OCI-M2 (cell line): ENCODE results near the gene PANX1.

Experiments
- DNase-seq: peaks from one replicate; lab custom pipeline; 2025; ENCODE audit not compliant: unreplicated experiment; lab: John Stamatoyannopoulos, UW

PANX1 gene

GRCh38 chr11:94128291-94128745, 323 bp upstream of the PANX1 start:
- DNase-seq: no peak

DNA sequence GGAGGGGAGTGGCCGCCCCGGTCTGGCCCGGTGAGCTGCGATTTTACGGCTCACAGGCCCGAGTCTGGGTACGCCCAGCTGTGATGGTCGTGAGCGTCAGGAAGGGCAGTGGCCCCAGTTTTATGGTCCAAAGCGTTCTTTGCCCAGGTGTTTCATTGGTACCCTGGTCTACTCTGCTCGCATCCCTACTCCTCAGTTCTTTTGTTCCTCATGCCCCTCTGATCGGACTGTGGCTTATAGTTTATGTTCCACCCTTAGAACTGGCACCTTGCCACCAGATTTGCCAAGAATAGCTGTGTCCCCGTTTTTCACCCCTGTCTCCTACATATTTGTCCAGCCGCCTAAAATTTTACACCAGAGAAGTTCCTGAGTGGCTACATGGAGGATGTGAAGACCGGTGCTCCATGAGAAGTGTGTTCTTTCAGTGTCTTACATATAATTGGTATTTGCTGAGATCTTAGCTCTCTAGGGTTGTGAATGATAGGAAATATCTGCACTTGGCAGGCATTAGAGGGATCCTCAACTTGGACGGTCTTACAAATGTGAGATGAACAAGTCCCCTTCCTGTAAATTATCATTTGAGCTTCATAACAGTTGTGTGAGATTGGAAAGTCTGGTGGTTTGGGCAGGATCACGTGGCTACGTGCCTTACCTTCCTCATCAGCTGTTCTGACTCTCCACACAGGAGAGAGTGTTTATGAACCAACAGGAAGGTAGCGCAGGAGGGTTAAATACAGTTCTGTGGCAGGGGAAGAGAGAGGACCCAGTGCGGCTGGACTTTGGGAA, 1.1 kb downstream of the PANX1 start:
- no peak for DNase-seq

DNA sequence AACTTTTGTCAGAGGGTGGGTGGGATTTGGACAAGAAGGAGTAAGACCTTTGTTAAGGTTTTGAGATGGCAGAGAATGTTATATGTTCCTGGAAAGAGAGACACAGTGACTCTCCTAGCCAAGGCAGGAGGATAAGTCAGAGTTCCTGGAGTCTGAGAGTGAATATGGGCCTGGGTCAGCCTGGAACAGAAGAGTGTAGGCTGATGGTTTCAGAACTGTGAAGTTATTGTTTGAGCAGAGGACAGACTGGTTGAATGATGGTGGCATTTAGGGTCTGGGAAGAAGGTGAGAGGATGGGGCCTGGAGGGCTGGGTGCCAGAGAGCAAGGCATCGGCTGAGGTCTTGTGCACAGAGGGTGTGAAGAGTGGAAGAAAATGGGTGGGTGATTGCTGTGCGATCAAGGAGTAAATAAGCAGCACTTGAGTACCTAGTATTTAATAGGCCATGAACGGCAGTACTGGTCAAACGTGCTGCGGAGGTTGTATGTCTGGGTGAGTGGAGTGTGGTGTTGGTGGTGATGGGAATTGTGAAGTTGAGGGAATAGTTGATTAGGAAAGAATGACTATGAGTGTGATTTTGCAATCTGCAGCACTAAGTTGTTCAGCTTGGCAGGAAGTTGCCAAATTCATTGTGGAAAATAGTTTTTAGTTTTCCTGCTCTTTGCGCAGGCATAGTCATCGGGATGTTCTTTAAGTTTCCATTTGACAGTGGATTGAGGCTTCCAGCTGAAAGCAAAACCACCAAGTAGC, 1.8 kb downstream of the PANX1 start:
- no peak for DNase-seq

DNA sequence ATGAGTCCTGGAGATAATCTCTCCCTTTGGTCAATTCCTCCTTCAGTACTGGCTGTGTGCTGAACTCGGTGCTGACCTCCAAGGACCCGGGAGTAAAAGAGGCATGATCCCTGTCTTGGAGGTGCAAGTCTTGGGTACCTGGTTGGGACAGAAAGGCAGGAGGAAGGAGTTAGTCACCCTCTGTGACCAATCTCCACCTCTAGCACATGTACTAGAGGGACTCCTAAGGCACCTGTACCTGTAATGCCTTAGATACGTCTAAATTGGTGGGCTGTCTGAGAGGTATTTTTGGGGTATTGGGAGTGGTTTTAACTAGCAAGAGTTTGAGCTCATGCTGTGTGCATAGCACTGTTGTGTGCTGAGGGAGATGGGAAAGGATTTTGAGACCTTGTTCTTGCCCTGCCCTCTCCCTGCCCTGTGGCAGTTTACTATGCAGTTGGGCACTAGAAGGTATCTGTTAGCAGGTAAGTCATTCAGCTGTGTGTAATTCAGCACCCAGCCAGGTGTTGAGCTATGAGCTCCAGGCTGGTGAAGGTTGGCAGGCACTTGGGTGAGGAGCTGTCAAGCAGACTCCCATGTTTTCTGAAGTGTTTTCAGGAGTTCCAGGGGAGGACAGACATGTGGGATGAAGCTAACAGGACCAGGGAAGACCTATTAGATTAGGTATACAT, 2.5 kb downstream of the PANX1 start:
- DNase-seq: no peak

DNA sequence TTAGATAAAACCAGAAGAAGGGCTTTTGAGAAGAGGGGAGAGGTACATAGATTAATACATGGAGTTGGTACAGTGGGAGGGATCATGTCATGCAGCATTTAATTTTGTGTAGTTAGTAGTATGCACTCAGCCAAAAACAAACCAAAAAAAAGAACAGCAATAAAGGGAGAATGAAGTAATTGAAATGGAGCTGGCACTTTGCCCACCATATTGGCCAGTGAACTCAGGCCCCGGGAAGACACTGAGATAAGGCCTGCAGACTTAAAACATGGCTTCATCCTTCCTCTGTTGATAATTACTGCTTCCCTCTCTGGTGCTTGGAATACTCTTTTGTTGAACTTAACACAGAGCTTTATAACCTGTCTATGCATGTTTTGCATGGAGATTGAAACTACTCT, 3.1 kb downstream of the PANX1 start:
- no peak for DNase-seq

GRCh38 chr11:94132152-94132558, 3.5 kb downstream of the PANX1 start:
- no peak for DNase-seq

- DNase-seq: no peak
Measured at GRCh38 chr11:94132823-94133408, 4.3 kb downstream of the PANX1 start.

DNA sequence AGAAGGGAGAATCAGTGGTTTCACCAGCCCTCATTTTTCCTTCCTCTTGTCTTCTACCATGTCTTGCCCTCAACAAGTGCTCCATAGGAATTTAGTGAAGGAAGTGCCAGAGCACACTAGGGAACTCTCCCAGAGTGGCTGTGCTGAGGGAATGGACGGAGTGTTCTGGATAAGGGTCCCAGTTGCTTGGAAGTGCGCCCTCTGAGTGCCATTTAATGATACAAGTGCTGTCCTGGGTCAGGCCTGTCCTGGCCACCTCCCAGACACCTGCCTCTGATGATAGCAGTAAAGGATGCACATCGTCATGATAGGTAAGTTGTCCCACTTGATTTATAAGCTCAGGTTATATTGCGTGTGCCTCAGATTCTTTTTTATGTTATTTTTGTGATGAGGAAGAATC, 5.1 kb downstream of the PANX1 start:
- DNase-seq: no peak

DNA sequence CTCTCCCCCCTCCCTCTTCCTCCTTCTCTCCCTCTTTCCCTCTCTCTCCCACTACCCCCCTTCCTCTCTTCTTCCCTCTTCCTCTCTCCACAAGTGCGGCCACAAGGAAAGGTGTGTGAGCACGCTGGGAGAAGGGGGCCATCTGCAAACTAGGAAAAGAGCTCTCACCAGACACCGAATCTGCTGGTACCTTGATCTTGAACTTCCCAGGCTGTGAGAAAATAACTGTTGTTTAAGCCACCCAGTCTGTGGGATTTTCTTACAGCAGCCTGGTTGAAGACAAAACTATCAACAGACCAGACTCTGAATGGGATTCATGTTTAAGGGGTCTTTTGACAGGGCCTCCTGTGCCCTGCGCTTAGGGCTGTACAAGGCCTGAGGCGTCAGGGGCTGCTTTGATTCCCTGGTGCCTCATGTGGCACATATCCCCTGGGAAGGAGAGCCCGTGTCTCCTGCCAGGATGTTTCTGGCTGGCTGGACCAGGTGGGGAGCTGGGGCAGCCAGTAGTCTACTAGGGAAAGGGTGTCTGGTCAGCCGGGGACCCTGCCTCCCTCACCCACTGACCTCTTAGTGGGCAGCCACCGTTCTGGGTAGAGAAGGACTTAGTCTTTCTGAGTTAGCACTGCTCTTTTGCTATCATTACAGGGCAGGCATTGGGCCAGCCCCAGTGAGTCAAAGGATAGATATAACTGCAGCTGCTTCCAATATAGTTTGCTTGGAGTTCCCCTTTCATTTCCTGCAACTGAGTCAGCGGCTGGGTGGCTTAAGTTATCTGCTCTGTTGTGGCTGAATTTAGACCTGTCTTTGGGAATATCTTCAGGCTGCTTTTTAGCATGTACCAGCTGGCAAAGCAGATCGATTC, 6.2 kb downstream of the PANX1 start:
- no peak for DNase-seq

DNA sequence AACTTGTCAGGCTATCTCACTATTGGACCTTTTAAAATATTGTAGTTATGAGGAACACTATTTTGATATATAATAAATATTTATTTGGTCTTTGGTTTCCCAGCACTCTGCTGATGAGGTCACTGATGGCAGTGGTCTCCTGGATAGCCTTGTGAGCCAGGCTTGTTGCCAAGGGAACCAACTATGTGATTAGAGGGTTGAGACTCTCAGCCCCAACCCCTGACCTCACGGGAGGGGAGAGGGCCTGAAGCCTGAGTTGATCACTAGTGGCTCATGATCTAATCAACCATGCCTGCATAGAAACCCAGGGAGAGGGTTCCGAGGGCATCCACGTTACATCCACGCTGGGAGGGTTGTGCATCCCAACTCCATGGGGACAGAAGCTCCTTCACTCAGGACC, 10.8 kb downstream of the PANX1 start:
- no peak for DNase-seq

GRCh38 chr11:94140154-94140655, 11.6 kb downstream of the PANX1 start:
- DNase-seq: no peak

DNA sequence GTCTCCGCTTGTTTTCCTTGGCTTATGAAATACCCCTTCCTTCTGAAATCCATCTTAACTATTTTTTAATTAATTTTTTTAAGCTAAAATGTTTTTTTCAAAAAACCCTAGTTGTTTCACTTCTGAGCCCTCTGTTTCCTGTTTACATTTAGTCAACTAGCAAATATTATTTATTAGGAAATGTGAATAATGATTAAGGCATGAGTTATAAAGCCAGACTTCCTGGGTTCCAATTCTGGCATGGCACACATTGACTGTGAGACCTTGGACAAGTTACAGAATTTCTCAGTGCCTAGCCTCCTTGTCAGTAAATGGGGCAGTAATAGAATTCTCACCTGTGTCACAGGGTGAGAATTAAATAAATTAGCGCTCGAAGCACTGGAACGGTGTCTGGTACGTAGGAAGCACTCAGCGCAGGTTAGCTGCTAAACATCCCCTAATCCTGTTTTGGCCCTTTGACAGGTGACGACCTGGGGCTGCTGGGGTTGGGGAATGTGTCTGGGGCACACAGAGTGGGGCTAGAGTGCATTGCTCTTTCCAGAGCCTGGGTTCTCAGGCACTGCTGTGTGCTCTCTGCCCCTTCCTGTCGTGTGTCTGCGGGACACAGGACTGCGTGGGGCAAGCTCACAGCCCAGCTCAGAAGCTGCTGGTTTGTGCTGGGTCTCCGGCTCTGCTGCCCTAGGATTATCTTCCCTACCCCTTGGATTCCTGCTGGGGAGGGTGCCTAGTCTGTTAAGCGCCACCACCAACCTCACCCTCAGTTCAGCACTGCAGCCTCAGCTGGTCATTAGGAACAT, 13.1 kb downstream of the PANX1 start:
- no peak for DNase-seq

DNA sequence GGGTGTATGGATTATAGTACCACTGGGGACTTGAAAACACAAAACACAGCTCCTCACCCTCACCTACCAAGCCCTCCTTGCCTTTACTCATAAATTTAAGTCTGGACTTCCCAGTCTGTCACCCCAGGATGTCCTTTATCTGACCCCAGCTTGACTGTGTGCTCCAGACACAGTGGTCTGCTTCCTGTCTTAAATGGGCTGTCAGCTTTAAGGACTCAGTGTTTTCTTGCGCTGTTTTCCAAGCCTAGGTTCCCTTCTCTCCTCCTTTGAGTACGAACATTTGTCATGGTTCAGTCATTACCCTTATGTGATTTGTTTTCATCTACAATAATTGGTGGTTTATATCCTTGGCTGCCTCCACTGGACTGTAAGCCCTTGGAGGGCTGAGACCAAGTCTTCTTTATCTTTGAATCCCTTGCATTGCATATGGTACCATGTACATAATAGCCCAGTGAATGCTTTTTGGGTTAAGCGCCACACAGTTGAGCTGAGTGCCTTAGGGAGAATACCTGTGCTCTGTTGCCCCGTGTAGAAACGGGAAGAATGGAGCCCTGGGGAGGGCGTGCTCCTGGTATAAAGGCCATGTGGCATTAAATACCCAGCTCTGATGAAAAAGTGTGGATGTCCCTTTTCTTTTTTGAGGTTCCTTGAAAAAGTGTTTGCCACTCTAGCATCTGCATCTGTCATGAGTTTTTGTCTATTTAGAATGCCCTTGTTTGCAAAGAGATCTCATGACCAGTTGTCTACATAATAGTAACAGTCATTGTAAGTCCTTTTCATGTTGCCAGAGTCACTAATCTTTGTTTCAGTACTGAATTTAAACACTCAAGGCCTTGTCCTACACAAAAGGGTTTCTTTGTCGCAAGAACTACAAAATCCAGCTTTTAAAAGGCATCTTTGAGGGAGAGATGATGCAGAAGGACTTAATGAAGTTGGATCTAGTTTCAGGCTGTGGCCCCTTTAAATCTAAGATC, 14.0 kb downstream of the PANX1 start:
- DNase-seq: no peak

DNA sequence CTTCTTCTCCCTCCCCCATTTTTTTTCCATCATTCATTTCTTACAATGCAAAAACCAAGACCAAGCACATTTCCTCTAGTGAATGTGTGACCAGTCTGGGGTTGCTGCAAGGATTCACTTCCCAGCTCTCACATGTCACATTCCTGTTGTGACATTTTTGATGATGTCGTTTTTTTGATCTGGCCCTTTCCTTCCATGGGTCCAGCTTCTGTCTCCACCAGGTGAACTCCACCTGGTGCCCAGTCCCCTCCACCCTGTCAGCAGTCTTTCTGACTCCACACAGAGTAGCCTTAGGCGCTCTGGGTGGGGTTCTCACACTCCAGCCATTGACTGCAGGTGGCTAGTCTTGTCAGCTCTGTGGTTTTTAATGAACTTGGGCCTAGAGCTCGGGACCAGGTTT, 15.6 kb downstream of the PANX1 start:
- DNase-seq: no peak

DNA sequence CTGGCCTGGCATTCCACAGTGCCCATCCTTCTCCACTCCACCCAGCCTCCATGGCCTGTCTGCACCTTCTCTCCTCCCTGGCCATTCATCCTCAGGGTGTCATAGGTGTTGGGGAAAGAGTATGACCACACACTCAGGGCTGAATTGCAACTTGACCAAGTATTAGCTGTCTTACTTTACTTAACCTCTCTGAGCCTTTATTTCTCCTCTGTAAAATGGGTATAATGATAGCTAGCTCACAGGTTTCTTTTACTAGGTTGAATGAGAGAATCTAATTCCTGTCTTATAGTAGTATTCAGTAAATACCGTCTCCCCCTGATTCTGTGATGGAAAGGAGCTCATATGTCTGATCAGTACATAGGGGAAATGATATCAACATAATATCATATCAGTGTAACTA, 16.0 kb downstream of the PANX1 start:
- DNase-seq: no peak

- DNase-seq: no peak
Measured at GRCh38 chr11:94145431-94145830, 16.8 kb downstream of the PANX1 start.

GRCh38 chr11:94145916-94146315, 17.3 kb downstream of the PANX1 start:
- no peak for DNase-seq

DNA sequence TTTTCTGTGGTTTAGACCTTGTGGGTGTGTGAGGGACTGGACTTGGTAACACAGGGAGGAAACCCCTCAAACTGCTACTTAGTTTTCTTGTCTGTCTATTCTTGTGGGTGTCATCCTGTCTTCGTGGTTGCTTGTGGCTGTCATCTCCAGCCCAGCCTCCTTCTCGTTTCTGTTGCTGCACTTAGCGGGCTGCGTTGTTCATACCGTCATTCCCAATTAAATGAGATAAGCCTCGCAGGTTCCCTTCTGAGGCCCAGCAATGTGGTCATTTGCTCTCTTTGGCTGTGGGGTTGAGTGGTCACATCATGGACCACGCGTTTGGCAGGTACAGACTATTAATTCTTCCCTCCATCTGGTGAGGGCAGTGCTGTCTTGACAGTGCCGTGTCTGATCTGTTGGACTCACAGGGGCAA, 18.8 kb downstream of the PANX1 start:
- no peak for DNase-seq
